Measurements from ENCODE around the gene TOP3A. TPM values are rescaled to one million over a fixed set of nuclear protein-coding genes. Genes with fewer than 3 reads are reported as not detected.

Gene TOP3A
- total and polyA plus RNA-seq, 2 of the 4 experiments (the other 2 are of a cell fraction): 13.4 to 21.3 TPM

DNA sequence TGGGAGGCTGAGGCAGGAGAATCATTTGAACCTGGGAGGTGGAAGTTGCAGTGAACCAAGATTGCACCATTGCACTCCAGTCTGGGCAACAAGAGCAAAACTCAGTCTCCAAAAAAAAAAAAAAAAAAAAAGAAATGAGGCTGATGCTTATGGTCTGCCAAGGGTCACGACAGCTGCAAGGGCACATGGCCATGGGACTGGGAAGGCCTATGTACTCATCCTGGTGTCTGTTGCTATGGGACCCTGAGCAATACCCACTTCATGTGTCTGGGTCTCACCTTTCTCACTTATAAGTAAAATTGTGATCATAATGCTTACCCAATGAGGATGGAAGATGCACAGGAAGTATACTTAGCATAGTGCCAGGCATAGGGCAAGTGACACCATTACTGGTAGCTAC lies 37.7 kb downstream of the TOP3A start:
- no peak for TF ChIP-seq MAZ (IDR thresholded peaks at IDR 0.05; ENCODE audit: borderline replicate concordance, low read depth, low read length)
- TF ChIP-seq RAD21 (IDR thresholded peaks at IDR 0.05; ENCODE audit: low read length): no peak
- TF ChIP-seq CHD1 (IDR thresholded peaks at IDR 0.05; ENCODE audit: low read depth, low read length): no peak
- no peak for TF ChIP-seq NFE2L2 (IDR thresholded peaks at IDR 0.05; ENCODE audit: low read depth, low read length)
- TF ChIP-seq, protein P1, sequence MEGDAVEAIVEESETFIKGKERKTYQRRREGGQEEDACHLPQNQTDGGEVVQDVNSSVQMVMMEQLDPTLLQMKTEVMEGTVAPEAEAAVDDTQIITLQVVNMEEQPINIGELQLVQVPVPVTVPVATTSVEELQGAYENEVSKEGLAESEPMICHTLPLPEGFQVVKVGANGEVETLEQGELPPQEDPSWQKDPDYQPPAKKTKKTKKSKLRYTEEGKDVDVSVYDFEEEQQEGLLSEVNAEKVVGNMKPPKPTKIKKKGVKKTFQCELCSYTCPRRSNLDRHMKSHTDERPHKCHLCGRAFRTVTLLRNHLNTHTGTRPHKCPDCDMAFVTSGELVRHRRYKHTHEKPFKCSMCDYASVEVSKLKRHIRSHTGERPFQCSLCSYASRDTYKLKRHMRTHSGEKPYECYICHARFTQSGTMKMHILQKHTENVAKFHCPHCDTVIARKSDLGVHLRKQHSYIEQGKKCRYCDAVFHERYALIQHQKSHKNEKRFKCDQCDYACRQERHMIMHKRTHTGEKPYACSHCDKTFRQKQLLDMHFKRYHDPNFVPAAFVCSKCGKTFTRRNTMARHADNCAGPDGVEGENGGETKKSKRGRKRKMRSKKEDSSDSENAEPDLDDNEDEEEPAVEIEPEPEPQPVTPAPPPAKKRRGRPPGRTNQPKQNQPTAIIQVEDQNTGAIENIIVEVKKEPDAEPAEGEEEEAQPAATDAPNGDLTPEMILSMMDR (conservative IDR thresholded peaks at IDR 0.05; ENCODE audit: low read depth, low read length): no peak
- TF ChIP-seq CEBPB (IDR thresholded peaks at IDR 0.05; ENCODE audit: low read depth, low read length): no peak
- TF ChIP-seq, protein P2, sequence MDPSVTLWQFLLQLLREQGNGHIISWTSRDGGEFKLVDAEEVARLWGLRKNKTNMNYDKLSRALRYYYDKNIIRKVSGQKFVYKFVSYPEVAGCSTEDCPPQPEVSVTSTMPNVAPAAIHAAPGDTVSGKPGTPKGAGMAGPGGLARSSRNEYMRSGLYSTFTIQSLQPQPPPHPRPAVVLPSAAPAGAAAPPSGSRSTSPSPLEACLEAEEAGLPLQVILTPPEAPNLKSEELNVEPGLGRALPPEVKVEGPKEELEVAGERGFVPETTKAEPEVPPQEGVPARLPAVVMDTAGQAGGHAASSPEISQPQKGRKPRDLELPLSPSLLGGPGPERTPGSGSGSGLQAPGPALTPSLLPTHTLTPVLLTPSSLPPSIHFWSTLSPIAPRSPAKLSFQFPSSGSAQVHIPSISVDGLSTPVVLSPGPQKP (IDR thresholded peaks at IDR 0.05; ENCODE audit: borderline replicate concordance, low read depth, low read length): no peak
- TF ChIP-seq MXI1 (IDR thresholded peaks at IDR 0.05; ENCODE audit: borderline replicate concordance, low read depth, low read length): no peak
- TF ChIP-seq RFX5 (IDR thresholded peaks at IDR 0.05; ENCODE audit: low read depth, low read length): no peak
- no peak for TF ChIP-seq FOS (IDR thresholded peaks at IDR 0.05; ENCODE audit: low read depth, low read length)
- TF ChIP-seq, protein P3, sequence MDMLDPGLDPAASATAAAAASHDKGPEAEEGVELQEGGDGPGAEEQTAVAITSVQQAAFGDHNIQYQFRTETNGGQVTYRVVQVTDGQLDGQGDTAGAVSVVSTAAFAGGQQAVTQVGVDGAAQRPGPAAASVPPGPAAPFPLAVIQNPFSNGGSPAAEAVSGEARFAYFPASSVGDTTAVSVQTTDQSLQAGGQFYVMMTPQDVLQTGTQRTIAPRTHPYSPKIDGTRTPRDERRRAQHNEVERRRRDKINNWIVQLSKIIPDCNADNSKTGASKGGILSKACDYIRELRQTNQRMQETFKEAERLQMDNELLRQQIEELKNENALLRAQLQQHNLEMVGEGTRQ (IDR thresholded peaks at IDR 0.05; ENCODE audit: low read depth, low read length): no peak
- TF ChIP-seq MAFK (IDR thresholded peaks at IDR 0.05; ENCODE audit: low read depth, low read length): no peak
- no peak for TF ChIP-seq RCOR1 (IDR thresholded peaks at IDR 0.05; ENCODE audit: insufficient replicate concordance, low read length)
- TF ChIP-seq POLR2A (IDR thresholded peaks at IDR 0.05; ENCODE audit: low read depth, low read length): no peak
- no peak for TF ChIP-seq SMC3 (IDR thresholded peaks at IDR 0.05; ENCODE audit: low read depth, low read length)
- TF ChIP-seq BHLHE40 (IDR thresholded peaks at IDR 0.05; ENCODE audit: low read depth, low read length): no peak
- Histone ChIP-seq H3K27me3 (ENCODE audit: control insufficient read depth, insufficient read depth, low read length) (no peaks in the 10 kb centered on the region), H3K4me2 (ENCODE audit: low read depth, low read length) (no peak overlapping the region), H4K91ac (ENCODE audit: insufficient read depth, low read depth, low read length) (no peak overlapping the region), H3K56ac (ENCODE audit: extremely low read depth, insufficient read depth, low read length) (no peak overlapping the region), H2BK20ac (ENCODE audit: low read depth, low read length) (no peak overlapping the region), H3K9ac (ENCODE audit: low read depth, low read length) (no peak overlapping the region), H2BK120ac (ENCODE audit: low read depth, low read length) (no peak overlapping the region), H3K36me3 (ENCODE audit: control insufficient read depth, insufficient read depth, low read length) (peaks cover 57% of the 10 kb centered on the region), H3K79me1 (ENCODE audit: low read depth in 1 of 2, low read length in 2 of 2) (peaks cover 7 to 28% of the 10 kb centered on the region in 2 experiments; a peak in 3 of 4 replicates), H2BK5ac (ENCODE audit: low read depth, low read length, poor library complexity, severe bottlenecking) (no peak overlapping the region), H3K4me3 (ENCODE audit: insufficient read depth, low read depth, low read length) (no peak overlapping the region), H3K27ac (ENCODE audit: insufficient read depth, low read length) (no peak overlapping the region), H2BK15ac (ENCODE audit: low read depth, low read length) (no peak overlapping the region), H2AK9ac (replicated peaks; ENCODE audit: low read depth, low read length, poor library complexity) (no peak overlapping the region), H4K5ac (ENCODE audit: low read depth, low read length) (no peak overlapping the region), H4K8ac (ENCODE audit: low read depth in 2 of 2, low read length in 2 of 2) (no peak overlapping the region), H3K9me3 (ENCODE audit: control insufficient read depth, insufficient read depth, low read length) (no peaks in the 10 kb centered on the region), H2AK5ac (ENCODE audit: low read depth, low read length) (no peak overlapping the region), H2AFZ (replicated peaks; ENCODE audit: low read length, poor library complexity) (no peak overlapping the region), H3K9me1 (ENCODE audit: insufficient read depth, low read length) (peaks cover 9% of the 10 kb centered on the region; the same call in 1 of the 2 replicates), H3K14ac (replicated peaks; ENCODE audit: low read depth, low read length) (no peak overlapping the region), H4K20me1 (ENCODE audit: insufficient read depth, low read length) (no peaks in the 10 kb centered on the region; the same call in none of the 2 replicates), H3K18ac (ENCODE audit: low read depth, low read length) (no peak overlapping the region), H3K4me1 (ENCODE audit: control insufficient read depth, insufficient read depth, low read length) (peaks cover 6% of the 10 kb centered on the region; the same call in 1 of the 2 replicates), H3K4ac (ENCODE audit: low read depth, low read length) (no peak overlapping the region), H3K23ac (ENCODE audit: low read depth, low read length) (no peak overlapping the region)
- CTCF ChIA-PET: no interaction called here
- DNase-seq: no peak
- no TSS peak for BruUV-seq (replicated peaks)
- in situ Hi-C loops (cut with MboI; ENCODE audit: low sequenced_read_pairs): no loop called here
- WGBS, 2 experiments (ENCODE audit: extremely low coverage in 2 of 2, insufficient read length in 1 of 2): no CpG with 5 or more reads among the region's 1 CpG
- POLR2A ChIA-PET (ENCODE audit: unreplicated experiment): no interaction called here
- intact Hi-C loops (cut with micrococcal nuclease): no loop called here
- dilution Hi-C loops (cut with HindIII; ENCODE audit: low sequenced_read_pairs, unreplicated experiment): no loop called here
- no peak for ATAC-seq (ENCODE audit: low read depth)

All from IMR-90 (cell line).